NCI-H2227 (cell line): Measurements from ENCODE around the gene UNCX.
A peak's percentile ranks its signal among the peaks of the same experiment; 100 is the strongest.
"Not testable (repeated sequence)": the region's sequence is repeated elsewhere in the genome, so short reads cannot be mapped to it uniquely, and the experiment has no call there.

ENCODE experiments used
- DNase-seq: peaks from one replicate; lab custom pipeline; 2025; ENCODE audit not compliant: unreplicated experiment; lab: John Stamatoyannopoulos, UW

Gene UNCX

GRCh38 chr7:1255080-1255816 is 22.6 kb downstream of the UNCX start:
- no peak for DNase-seq

- DNase-seq: no peak
These were observed 23.2 kb downstream of the UNCX start for GRCh38 chr7:1255817-1256340.

GRCh38 chr7:1256621-1257020 is 23.9 kb downstream of the UNCX start:
- DNase-seq: no peak

- no peak for DNase-seq
These were observed 24.5 kb downstream of the UNCX start for GRCh38 chr7:1257221-1257620.

GRCh38 chr7:1257863-1258262 is 25.2 kb downstream of the UNCX start:
- DNase-seq: no peak

GRCh38 chr7:1259621-1260243 is 27.1 kb downstream of the UNCX start:
- DNase-seq: no peak

- no peak for DNase-seq
These were observed 27.6 kb downstream of the UNCX start for GRCh38 chr7:1260244-1260635.

- DNase-seq: not testable (repeated sequence)
These were observed 28.4 kb downstream of the UNCX start for GRCh38 chr7:1261036-1261435.

GRCh38 chr7:1262441-1262840 is 29.8 kb downstream of the UNCX start:
- no peak for DNase-seq

GRCh38 chr7:1263391-1263951 is 30.8 kb downstream of the UNCX start:
- no peak for DNase-seq

- no peak for DNase-seq
These were observed 31.9 kb downstream of the UNCX start for GRCh38 chr7:1264345-1265280.

- no peak for DNase-seq
These were observed 34.6 kb downstream of the UNCX start for GRCh38 chr7:1267016-1267900.

- DNase-seq: no peak
These were observed 35.6 kb downstream of the UNCX start for GRCh38 chr7:1268076-1268815.

- DNase-seq: peak; percentile 25
These were observed 36.2 kb downstream of the UNCX start for GRCh38 chr7:1268866-1269265.

GRCh38 chr7:1269336-1269890 is 36.7 kb downstream of the UNCX start:
- DNase-seq: no peak

- no peak for DNase-seq
These were observed 37.5 kb downstream of the UNCX start for GRCh38 chr7:1270181-1270580.

- no peak for DNase-seq
These were observed 38.4 kb downstream of the UNCX start for GRCh38 chr7:1271046-1271445.

- no peak for DNase-seq
These were observed 39.0 kb downstream of the UNCX start for GRCh38 chr7:1271656-1272055.

GRCh38 chr7:1272136-1272535 is 39.5 kb downstream of the UNCX start:
- DNase-seq: not testable (repeated sequence)
